ENCODE data around the gene ACE.

Gene ACE

DNA sequence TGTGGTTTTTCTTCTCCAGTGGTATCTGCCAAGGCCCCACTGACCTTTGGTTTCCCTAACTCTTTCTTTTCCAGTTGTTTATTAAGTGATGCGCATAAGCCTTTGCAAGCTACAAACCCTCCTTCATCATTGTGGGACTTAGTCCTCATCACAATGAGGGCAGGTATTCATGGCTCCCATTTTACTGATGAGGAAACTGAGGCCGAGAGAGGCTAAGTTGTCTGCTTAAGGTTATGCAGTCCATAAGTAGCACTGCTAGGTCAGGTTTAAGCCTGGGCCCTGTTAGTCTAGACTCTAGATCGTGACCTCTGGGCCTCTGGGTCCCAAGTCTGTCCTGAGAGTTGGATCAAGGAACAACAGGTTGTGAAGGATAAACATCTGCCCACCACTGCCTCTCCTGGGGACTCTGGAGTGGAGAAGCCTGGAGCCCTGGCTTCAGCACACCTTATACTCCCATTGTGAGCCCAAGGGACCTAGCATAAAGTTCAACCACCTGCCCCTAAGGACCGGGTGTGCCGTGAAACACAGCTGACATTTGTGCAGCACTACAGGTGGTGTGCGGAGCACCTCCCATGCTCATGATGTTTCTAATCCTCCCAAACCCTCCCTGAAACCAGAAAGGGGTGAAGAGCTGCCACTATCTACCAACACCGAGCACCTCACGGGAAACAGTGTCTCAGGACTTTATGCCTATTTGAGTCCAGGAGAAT is 41.1 kb downstream of the ACE start:
- no peak for DNase-seq

DNA sequence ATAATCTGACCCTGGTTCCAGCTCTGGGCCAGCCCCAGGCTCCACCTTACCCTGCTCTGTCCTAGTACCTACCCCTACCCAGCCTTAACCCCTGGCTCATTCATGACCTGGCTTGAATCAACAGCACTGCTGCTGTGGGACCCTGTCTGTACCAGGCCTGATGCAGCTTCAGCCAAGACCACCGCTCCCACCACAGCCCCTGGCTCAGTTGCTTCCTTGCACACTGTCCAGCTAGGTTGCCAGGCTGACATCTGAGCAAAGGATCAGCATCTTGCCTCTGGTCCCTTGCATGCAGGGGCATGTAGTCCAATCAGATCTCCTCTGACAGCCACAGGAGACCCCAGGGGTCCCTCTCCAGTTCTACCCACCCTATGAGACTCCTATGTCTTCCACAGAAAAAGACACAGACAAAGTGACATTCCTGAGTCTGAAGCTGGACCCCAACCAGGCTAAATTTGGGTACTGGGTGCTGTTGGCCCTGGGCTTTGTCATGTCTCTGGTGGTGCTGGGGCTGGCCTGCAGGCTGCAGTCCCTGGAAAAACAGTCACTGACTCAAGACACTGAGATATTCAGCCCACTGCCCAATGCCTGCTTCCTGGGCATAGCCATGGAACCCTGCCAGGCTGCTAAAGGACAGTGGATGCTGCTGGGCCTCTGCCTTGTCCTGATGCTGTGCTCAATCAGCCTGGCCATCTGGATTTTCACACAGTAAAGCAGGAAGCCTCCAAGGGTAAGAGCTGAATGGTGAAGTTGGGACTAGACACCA is 42.4 kb downstream of the ACE start:
- DNase-seq: no peak

DNA sequence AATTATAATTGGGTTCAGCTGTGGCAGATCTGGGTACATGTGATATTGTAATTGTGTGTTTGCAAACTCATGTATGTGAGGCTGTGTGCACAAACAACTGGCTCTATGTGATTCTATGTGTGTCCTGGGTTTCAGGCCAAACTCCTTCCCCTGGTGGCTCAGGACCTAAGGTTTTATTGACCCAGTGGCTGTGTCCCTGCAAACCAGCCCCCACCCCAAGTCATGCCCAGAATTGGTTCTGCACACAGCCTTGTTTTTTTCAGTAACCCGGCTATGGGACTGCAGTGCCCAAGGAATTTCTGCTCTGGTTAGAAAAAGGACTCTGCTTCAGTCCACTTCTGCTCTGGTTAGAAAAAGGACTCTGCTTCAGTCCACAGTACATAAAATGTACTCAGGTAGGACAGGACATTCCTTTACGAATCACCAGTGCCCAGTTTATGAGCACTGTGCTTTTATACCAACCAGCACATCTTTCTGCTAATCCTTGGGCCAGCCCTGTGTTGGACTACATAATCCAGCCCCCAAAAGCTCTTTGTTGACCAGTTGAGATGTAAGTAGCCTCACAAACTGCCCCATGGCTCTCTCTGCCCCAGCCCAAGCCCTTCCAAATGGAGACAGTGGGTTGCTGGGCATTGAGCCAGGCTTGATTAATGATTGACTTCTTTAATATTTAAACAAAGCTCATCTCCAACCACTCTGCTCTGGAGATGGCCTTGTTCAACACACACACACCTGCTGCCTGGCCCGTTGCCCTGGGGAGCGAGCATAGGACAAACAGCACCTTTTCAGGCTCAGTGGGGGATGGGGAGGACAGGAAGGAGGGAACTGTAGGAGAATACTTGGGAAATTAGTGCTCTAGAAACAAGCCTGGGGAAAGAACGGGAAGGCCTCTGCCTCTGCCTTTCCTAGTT is 43.4 kb downstream of the ACE start:
- DNase-seq: peak; percentile 96

DNA sequence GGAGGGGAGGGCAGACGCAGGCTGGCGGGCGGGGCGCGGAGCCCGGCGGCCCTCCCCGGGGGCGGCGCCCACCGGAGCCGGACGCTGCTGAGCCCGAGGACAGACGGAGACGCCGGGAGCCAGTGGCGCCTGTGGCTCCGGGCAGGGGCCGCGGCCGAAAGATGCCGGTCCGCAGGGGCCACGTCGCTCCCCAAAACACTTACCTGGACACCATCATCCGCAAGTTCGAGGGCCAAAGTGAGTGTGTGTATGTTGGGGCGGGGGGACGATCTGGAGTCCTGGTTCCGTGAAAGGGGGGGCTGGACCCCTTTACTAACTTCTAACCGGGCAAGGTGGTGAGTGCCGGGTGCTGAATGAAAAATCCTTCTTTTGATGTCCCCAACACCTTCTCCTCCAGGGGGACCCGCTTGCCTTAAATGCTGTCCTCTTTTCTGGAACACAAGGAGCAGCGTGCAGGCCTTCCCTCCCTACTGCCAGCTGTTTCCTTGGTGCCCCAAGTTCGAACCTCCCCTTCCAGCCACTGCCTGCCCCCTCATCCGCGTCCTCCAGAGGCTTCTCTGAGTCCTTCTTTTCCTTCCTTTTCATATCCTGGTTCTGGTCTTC is 46.5 kb downstream of the ACE start, which contains the start of gene KCNH6:
Gene KCNH6, plus strand, starts transcription at position 106 of the 603 bp plus-strand sequence. Its CDS starts 56 bp downstream, at position 162.
- no peak for DNase-seq

DNA sequence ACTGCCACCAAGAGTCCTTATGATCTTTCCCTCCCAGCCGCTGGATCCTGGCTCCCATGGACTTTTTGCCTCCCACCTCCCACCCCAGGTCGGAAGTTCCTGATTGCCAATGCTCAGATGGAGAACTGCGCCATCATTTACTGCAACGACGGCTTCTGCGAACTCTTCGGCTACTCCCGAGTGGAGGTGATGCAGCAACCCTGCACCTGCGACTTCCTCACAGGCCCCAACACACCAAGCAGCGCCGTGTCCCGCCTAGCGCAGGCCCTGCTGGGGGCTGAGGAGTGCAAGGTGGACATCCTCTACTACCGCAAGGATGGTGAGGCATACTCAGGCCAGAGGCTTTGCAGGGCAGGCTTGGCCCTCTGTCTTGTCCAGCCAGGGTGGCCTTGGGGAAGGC is 47.2 kb downstream of the ACE start:
- no peak for DNase-seq

DNA sequence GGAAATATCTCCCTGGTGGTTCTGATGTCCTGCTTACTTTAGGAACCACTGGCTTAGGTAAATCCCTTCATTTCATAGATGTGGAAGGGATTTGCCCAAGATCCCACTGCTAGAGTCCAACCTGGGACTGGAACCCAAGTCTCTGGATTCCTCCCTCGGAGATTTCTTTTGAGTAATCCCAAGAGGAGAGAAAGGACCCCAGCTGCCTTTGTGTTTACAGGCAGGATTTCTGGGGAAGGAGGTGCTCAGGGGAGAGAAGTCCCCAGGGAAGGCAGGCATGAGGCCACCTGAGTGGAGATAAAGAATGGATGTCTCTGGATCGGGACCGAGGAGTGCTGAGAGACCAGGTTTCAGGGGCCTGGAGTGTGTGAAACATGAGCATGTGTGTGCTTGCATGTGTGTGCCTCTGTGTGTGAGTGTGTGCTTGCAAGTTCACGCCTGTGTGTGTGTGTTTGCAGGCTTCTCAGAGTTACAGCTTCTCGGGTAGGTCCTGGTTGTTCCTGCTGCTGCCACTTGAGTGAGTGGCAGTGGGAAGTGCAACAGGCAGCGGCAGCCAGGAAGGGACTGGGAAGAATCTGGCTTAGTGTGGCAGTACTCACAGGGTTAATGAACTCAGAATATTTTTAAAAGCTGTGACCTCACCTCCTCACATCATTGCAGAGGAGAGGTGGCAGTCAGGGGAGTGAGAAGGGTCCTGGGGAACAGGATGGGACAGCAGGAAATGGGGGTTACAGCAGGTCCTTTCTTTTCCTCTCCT is 48.5 kb downstream of the ACE start:
- DNase-seq: no peak

DNA sequence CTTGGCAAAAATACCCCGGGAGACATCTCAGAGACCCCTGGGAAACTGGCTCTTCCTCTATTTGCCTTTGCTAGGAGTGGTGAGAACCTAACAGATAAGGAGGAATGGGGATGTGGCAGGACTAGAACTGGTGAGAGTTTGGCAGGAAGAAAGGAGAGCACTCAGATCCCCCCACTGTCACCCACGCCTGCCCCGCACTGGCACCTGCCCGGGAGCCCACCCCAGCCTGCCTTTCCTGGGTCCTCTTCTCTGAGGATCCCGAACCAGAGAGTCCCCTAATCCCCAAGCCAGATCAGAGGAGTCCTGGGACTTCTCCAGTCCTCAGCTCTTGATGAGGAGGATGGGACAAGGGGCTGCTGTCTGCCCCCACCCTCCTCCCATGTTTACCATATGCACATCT is 50.0 kb downstream of the ACE start:
- DNase-seq: no peak

DNA sequence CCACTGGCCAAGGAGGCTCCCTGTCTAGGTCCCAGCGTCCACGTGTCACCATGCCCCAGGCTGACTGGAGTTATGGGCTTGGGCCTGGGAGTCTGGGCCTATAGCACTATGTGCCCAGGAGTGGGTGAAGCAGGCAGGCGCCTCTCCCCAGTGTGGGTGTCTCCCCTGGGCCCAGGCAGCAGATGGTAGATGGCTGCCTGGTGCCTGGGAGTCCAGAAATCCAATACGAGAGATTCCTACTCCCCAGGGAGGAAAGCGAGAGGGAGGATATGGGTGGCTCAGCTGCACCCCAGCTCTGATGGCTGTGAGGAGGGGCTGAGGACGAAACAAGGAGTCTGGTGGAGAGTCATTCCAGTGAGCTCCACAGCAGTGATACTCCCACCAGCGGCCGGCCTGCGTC is 51.3 kb downstream of the ACE start:
- no peak for DNase-seq

DNA sequence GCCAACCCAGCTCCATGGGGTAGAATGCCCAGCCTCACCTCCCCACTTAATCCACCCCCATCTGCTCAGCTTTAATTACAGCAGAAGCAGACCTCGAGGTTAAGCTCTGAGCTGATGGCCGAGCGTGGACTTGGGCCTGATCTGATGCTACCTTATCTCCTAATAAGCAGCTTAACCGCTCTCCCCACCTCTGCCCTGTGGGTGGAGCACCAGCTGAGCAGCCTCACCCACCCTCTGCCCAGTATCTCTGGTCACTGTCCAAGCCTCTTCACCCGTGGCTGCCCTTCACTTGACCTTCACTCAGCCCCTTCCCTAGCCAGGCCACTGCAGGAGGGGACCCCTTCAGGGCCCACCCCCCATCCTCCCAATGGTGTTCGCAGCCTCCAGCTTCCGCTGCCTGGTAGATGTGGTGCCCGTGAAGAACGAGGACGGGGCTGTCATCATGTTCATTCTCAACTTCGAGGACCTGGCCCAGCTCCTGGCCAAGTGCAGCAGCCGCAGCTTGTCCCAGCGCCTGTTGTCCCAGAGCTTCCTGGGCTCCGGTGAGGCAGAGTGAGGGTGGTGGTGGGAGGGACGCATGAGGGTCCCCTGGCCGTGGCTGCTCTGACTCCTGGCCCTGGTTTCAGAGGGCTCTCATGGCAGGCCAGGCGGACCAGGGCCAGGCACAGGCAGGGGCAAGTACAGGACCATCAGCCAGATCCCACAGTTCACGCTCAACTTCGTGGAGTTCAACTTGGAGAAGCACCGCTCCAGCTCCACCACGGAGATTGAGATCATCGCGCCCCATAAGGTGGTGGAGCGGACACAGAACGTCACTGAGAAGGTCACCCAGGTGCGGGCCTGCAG is 53.1 kb downstream of the ACE start:
- DNase-seq: no peak

DNA sequence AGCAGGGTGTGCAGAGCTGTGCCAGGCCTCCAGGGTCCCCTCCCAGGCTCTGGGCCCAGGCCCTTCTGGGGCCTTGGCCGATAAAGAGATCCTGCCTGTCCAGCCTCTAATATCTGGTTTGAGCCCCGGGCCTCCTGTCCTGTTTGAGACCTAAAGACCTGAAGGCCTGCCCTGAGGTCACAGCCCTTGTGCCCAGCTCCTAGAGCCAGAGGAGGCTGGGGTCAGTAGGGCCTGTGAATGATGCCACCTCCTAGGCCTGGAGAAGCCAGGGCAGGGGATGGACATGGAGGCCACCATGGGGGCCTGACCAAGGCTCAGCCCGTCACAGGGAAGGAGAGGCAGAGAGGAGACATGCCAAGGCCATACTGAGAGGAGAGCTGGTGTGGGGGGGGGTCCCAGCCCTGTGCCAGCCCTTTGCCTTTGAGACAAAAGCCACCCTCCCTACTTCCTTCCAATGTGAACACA is 53.7 kb downstream of the ACE start:
- DNase-seq: no peak

DNA sequence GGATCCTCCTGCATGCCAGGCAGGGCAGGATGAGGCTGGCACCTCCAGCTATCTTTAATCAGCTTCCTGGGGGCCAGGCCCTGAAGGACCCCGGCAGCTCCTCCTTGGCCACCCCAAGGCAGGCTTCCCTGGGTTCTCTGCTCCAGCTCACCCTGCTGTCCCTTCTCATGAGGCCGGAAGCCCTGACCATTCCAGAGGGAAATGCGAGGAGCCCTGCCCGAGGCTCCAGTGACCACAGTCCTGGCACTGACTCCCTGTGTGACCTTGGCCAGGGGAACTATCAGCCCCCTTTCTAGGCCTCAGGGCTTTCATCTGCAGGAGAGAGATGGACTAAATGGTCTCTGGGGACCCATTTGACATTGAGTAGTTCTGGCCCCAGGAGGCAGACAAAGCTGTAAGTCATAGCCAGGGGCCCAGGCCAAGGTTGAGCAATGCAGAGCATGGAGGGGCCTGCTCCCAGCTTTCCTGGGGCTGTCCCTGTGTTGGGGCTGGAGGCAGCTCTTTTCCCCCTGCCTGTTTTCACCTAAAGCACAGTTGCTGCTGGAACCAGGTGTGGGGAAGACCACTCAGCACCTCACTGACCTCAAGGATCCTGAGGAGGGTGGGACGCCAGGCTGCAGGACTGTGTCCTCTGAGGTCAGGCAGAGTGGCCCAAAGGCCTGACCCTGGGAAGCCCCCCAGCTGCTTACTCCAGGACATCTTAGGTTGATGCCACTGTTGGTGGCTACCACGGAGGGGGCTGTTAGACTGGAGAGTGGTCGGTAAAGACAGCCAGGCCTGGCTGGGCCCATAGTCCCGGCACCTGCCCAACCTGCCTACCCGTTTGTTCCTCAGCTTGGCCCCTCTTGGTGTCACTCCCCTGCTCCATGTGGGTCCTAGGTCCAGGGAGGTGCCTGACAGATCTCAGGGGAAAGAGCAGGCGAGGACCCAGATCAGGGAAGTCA is 54.4 kb downstream of the ACE start:
- no peak for DNase-seq

DNA sequence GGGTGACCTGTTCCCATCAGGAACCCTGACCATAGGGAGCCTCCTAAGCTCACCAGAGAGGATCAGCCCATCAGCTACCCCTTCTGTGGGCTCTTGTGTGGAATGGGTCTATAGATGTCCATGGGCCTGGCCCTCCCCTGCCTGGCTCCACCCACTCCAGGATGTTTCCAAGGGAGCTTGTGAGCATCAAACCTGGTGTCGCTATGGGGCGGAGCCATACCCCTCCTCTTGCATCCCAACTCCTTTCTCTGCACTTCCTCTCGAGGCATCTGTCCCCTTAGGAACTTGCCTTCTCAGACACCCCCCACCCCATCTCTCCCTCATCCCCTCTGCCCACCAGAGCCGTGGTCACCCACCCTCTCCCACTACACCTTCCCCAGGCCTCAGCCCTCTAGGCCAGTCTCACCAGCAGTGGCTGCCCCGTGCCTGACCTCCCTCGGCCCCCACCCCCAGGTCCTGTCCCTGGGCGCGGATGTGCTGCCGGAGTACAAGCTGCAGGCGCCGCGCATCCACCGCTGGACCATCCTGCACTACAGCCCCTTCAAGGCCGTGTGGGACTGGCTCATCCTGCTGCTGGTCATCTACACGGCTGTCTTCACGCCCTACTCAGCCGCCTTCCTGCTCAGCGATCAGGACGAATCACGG is 56.7 kb downstream of the ACE start:
- no peak for DNase-seq

DNA sequence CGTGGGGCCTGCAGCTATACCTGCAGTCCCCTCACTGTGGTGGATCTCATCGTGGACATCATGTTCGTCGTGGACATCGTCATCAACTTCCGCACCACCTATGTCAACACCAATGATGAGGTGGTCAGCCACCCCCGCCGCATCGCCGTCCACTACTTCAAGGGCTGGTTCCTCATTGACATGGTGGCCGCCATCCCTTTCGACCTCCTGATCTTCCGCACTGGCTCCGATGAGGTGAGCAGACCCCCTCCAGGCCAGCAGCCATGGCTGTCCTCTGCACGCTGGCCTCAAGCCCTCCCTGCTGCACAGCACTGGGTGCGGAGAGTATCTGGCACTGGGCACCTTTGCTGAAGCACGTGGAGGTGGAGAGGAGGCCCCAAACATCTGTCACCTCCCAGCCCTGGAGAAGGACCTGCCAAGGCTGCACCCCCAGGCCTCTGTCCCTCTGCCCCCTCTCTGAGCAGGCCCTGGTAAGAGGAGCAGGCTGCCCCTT is 57.3 kb downstream of the ACE start:
- no peak for DNase-seq

DNA sequence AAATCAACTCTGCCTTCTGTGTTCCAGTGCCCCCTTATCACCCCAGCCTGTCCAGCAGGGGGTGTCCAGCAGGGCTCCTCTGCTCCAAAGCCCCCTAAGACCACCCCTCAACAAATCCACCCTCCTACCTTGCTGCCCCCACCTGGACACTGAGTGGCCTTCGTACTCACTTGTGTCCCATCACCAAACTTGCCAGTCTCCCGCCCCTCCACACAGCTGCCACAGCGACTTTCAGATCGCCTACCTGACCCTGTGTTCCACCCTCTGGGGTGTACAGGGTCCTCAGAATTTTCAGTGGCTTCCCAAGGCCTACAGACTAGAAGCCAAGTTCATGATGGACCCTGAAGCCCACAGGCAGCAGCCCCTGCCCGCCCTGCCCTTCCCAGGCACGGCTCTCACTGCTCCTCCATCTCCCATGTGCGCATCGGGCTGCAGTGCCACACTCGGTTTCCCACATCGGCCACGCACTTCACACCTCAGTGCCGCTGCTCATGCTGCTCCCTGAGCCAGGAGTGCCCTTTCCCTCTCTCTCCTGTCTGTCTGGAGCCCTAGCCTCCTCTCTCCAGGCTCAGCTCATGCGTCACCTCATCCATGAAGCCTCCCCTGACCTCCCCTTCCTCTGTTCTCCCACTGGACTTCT is 58.1 kb downstream of the ACE start:
- no peak for DNase-seq

DNA sequence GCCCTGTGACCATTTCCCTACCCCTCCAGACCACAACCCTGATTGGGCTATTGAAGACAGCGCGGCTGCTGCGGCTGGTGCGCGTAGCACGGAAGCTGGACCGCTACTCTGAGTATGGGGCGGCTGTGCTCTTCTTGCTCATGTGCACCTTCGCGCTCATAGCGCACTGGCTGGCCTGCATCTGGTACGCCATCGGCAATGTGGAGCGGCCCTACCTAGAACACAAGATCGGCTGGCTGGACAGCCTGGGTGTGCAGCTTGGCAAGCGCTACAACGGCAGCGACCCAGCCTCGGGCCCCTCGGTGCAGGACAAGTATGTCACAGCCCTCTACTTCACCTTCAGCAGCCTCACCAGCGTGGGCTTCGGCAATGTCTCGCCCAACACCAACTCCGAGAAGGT is 58.8 kb downstream of the ACE start:
- DNase-seq: no peak

DNA sequence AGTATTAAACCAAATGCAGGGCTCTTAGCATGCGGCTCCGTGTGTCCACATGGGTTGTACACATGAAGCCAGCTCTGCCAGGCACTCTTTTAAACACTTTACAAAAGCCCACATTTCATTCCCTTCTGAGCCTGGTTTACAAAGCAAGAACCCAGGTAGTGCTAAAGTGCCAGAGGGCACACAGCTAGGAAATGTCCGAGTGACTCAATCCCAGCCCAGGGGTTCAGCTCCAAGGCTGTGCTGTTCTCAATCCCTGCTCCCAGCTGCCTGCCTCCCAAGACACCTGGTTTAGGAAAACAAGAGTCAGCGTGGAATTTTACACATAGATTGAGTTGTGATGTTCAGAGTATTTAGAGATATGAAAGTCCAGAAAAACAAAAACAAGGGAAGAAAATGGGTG is 60.1 kb downstream of the ACE start:
- DNase-seq: no peak

DNA sequence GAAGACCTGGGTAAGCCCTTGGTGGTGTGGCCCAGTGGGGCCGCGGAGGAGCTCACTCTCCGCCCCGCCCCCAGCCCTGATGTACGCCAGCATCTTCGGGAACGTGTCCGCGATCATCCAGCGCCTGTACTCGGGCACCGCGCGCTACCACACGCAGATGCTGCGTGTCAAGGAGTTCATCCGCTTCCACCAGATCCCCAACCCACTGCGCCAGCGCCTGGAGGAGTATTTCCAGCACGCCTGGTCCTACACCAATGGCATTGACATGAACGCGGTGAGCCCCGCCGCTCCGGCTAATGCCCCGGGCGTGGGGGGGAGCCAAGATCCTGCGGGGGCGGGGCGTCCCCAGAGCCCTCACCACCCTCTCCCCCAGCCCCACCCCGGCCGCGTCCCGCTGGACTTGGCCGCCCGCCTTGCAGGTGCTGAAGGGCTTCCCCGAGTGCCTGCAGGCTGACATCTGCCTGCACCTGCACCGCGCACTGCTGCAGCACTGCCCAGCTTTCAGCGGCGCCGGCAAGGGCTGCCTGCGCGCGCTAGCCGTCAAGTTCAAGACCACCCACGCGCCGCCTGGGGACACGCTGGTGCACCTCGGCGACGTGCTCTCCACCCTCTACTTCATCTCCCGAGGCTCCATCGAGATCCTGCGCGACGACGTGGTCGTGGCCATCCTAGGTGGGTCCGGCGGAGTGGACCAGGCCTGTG is 61.3 kb downstream of the ACE start:
- no peak for DNase-seq
